ENCODE results near the gene LRRC32.
A peak's percentile ranks its signal among the peaks of the same experiment; 100 is the strongest.

The LRRC32 gene

GRCh38 chr11:76699451-76700091, 29.0 kb upstream of the LRRC32 start:
- DNase-seq: no peak

- DNase-seq: no peak
Observed at GRCh38 chr11:76698321-76699043, 27.9 kb upstream of the LRRC32 start.

- no peak for DNase-seq
Observed at GRCh38 chr11:76696756-76697155, 26.2 kb upstream of the LRRC32 start.

GRCh38 chr11:76695771-76696170, 25.2 kb upstream of the LRRC32 start:
- DNase-seq: peak in 1 of 2 donors; percentile 38

GRCh38 chr11:76695133-76695532, 24.6 kb upstream of the LRRC32 start:
- DNase-seq: no peak

- peak in 1 of 2 donors; percentile 64 for DNase-seq
Observed at GRCh38 chr11:76694664-76695063, 24.1 kb upstream of the LRRC32 start.

GRCh38 chr11:76693806-76694205, 23.3 kb upstream of the LRRC32 start:
- DNase-seq: no peak

GRCh38 chr11:76692956-76693355, 22.4 kb upstream of the LRRC32 start:
- DNase-seq: no peak

- DNase-seq: no peak
Observed at GRCh38 chr11:76691655-76692054, 21.1 kb upstream of the LRRC32 start.

GRCh38 chr11:76690736-76691135, 20.2 kb upstream of the LRRC32 start:
- peak; percentile 97 to 100 for DNase-seq

GRCh38 chr11:76689313-76690260, 19.0 kb upstream of the LRRC32 start:
- DNase-seq: peak; percentile 89 to 97

- DNase-seq: no peak
Observed at GRCh38 chr11:76688146-76688545, 17.6 kb upstream of the LRRC32 start.

GRCh38 chr11:76686261-76687079, 15.9 kb upstream of the LRRC32 start:
- no peak for DNase-seq

GRCh38 chr11:76685831-76686230, 15.3 kb upstream of the LRRC32 start:
- peak in 1 of 2 donors; percentile 45 for DNase-seq

- no peak for DNase-seq
Observed at GRCh38 chr11:76685237-76685636, 14.7 kb upstream of the LRRC32 start.

GRCh38 chr11:76684516-76684915, 14.0 kb upstream of the LRRC32 start:
- no peak for DNase-seq

GRCh38 chr11:76683161-76684095, 12.9 kb upstream of the LRRC32 start:
- peak; percentile 70 to 81 for DNase-seq

GRCh38 chr11:76682684-76683083, 12.1 kb upstream of the LRRC32 start:
- no peak for DNase-seq

GRCh38 chr11:76682106-76682505, 11.6 kb upstream of the LRRC32 start:
- DNase-seq: no peak

GRCh38 chr11:76680518-76681425, 10.2 kb upstream of the LRRC32 start:
- peak; percentile 40 to 86 for DNase-seq
